ENCODE measurements around the gene RGS18.

RGS18 gene, protein sequence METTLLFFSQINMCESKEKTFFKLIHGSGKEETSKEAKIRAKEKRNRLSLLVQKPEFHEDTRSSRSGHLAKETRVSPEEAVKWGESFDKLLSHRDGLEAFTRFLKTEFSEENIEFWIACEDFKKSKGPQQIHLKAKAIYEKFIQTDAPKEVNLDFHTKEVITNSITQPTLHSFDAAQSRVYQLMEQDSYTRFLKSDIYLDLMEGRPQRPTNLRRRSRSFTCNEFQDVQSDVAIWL

DNA sequence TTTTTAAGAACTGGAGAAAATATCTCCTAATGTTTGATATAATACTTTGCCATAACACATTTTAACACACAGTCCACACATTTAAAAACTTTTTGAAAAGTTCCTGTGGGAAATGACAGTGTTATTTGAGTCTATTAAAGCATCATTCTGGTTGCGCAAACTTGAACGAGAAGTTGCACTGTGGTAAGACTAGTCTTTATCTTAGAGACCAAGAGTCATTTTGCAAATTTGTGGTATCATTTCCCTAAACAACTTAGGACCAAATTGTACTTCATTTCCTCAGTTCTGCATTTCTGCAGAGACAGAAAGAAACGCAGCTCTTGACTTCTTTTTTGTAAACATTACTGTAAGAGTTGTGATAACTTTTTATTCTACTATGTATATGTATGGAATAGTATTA, at the start of gene RGS18:
TSS of gene RGS18 (plus strand) at position 282 of the 400 bp plus-strand sequence. CDS start 176 bp downstream, outside the sequence.
- DNase-seq (ENCODE audit: low read depth): peak; percentile 63
- TF ChIP-seq, protein P1, sequence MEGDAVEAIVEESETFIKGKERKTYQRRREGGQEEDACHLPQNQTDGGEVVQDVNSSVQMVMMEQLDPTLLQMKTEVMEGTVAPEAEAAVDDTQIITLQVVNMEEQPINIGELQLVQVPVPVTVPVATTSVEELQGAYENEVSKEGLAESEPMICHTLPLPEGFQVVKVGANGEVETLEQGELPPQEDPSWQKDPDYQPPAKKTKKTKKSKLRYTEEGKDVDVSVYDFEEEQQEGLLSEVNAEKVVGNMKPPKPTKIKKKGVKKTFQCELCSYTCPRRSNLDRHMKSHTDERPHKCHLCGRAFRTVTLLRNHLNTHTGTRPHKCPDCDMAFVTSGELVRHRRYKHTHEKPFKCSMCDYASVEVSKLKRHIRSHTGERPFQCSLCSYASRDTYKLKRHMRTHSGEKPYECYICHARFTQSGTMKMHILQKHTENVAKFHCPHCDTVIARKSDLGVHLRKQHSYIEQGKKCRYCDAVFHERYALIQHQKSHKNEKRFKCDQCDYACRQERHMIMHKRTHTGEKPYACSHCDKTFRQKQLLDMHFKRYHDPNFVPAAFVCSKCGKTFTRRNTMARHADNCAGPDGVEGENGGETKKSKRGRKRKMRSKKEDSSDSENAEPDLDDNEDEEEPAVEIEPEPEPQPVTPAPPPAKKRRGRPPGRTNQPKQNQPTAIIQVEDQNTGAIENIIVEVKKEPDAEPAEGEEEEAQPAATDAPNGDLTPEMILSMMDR (conservative IDR thresholded peaks at IDR 0.05; ENCODE audit: low read depth, low read length): no peak
- H3K4me3 ChIP-seq (ENCODE audit: low read depth, low read length): no peak within 1 kb of the TSS

DNA sequence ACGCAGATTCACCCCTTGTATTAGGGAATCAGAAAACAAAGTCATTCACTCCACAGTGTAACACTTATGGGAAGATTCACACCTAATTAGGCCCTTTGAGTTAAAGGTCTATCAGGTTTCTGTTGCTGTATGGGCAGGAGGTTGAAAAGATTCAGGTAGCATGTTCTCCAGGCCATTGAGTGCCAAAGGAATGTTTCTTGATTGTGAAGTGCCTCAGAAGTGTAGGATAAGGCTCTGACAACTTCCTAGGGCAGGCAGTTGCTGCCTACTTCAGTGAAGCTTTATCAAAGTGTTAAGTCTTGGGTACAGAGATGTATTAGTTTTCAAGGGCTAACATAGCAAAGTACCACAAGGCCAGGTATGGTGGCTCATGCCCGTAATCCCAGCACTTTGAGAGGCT, 48.7 kb upstream of the RGS18 start:
- TF ChIP-seq, protein P1 (conservative IDR thresholded peaks at IDR 0.05; ENCODE audit: low read depth, low read length): no peak
- H3K4me3 ChIP-seq (ENCODE audit: low read depth, low read length): no peak overlapping the region
- no peak for DNase-seq (ENCODE audit: low read depth)

DNA sequence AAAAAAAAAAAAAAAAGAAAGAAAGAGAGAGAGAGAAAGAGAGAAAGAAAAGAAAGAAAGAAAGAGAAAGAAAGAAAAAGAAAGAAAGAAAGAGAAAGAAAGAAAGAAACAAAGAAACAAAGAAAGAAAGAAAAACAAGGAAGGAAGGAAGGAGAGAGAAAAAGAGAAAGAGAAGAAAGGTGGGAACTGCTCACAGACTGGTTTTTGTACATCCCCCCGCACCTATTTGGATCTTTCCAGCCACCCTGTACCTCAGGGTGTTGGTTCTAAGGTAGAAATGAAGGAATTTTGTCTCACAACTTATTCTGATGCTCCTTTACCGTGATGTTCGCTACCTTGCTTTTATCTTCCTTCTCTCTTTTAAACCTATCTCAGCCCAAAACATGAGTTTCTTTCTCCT, 43.3 kb upstream of the RGS18 start:
- TF ChIP-seq, protein P1 (conservative IDR thresholded peaks at IDR 0.05; ENCODE audit: low read depth, low read length): no peak
- DNase-seq (ENCODE audit: low read depth): no peak
- H3K4me3 ChIP-seq (ENCODE audit: low read depth, low read length): no peak overlapping the region

DNA sequence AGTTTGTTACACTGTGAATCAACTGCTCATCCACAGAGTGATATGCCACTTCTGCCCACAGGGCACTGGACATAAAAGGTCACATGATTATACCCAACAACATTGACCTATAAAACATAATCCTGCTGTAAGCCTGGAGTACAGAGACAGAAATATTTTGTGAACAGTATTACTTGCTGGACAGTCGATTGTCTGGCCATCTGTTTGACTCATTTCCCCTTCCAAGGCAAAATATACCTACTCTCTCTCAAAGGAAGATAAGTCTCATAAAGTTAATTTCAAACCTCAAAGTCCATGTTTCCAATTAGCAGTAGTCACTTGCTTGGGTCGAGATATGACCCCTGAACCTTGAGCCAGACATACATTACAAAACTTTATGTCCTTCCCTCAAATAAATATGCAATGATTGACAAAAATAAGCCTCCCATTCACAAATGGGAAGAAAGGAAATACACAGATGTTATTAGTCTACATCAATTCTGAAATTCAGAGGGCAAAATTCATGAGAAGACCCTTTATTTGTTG, 39.3 kb upstream of the RGS18 start:
- no peak overlapping the region for H3K4me3 ChIP-seq (ENCODE audit: low read depth, low read length)
- TF ChIP-seq, protein P1 (conservative IDR thresholded peaks at IDR 0.05; ENCODE audit: low read depth, low read length): no peak
- no peak for DNase-seq (ENCODE audit: low read depth)

DNA sequence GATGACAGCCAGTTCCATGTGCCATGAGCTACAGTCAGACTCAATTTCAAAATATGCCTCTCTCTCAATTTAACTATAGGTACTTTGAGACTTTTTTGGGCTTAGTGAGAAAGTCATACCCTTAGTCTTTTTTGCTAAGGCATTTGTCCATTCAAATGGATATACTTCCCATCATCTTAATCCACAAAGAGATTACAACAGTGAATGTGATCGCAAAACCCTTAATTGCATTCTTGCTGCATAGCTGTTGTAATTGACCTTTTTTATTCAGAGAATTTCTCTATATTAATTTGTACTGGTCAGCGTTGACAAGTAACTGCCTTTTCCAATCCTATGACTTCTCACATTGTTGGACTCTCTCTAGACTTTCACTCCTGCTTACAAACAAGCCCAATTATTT, 38.6 kb upstream of the RGS18 start:
- TF ChIP-seq, protein P1 (conservative IDR thresholded peaks at IDR 0.05; ENCODE audit: low read depth, low read length): no peak
- no peak overlapping the region for H3K4me3 ChIP-seq (ENCODE audit: low read depth, low read length)
- DNase-seq (ENCODE audit: low read depth): no peak

DNA sequence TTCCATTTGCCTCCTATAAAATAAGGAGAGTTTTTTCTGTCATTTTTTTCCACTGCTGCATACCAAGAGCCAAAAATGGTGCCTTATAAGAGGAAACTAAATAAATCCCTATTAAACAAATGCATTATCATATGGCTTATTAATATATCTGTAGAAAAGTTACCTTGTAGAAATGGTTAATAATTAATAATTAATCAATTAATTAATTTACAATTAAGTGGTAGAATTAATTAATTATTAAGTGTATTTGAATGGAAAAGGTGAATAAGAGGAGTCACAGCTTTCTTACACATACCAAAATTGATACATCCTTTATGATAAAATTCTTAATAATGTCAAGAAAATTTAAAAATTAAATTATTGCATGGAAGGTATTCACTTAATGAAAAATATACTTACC, 35.6 kb upstream of the RGS18 start:
- TF ChIP-seq, protein P1 (conservative IDR thresholded peaks at IDR 0.05; ENCODE audit: low read depth, low read length): no peak
- no peak overlapping the region for H3K4me3 ChIP-seq (ENCODE audit: low read depth, low read length)
- no peak for DNase-seq (ENCODE audit: low read depth)

DNA sequence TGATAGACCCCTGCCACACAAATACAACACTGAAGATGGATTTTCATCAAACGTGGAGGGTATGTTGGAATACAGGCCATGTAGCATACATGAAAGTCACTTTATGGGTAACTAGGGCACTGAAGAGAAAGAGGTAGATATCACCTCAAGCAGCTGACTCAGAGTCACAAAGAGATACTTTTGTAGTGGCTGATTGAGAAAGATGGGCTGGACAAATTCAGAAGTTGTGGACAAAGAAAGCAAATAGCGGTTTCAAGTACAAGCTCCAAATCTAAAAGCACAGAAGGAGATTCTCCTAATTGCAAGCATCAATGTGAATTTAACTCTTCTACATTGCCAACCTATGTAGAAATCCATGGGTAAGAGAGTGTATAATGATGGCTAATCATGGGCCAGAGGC, 35.0 kb upstream of the RGS18 start:
- TF ChIP-seq, protein P1 (conservative IDR thresholded peaks at IDR 0.05; ENCODE audit: low read depth, low read length): no peak

More for the DNA sequence above, 35.0 kb upstream of the RGS18 start:
- H3K4me3 ChIP-seq (ENCODE audit: low read depth, low read length): no peak overlapping the region
- DNase-seq (ENCODE audit: low read depth): no peak
